ENCODE results near the gene HAPLN3. TPM values are rescaled to one million over a fixed set of nuclear protein-coding genes. Genes with fewer than 3 reads are reported as not detected.

Gene HAPLN3
- total and polyA plus RNA-seq, 8 donors: 0.61 to 33.9 (median 6.4) TPM; not detected in 1

- Histone ChIP-seq H3K4me1 (peaks cover 4 to 44% (median 17%) of the 10 kb centered on the region in 4 donors), H3K9me3 (no peaks in the 10 kb centered on the region), H3K4me3 (no peak overlapping the region), H3K27ac (no peak overlapping the region), H3K36me3 (peaks cover 14 to 76% (median 56%) of the 10 kb centered on the region in 4 donors), H3K27me3 (no peaks in the 10 kb centered on the region)
- intact Hi-C loops (cut with DNase I; ENCODE audit: low total_unique reads): loop anchor here (10.0 kb wide), 1 partner anchor 279 kb away; no protein-coding TSS in a partner anchor
- no peak for DNase-seq
- TF ChIP-seq POLR2AphosphoS5 (IDR thresholded peaks at IDR 0.05) (no peak), CTCF (IDR thresholded peaks at IDR 0.05) (no peak), EP300 (IDR thresholded peaks at IDR 0.05) (no peak), POLR2A (IDR thresholded peaks at IDR 0.05) (no peak)
- WGBS, 5 donors: 97 to 100% (median 100%) methylated on average over 1 of the region's 1 CpG
Observed at GRCh38 chr15:88906130-88906529, 10.8 kb upstream of the HAPLN3 start.

GRCh38 chr15:88905576-88905975 is 10.2 kb upstream of the HAPLN3 start:
- peaks cover 4 to 38% (median 17%) of the 10 kb centered on the region in 4 donors for H3K4me1 ChIP-seq
- H3K27ac ChIP-seq: peak overlapping the region in 1 of 5 donors; percentile 21

GRCh38 chr15:88904624-88905327 is 9.4 kb upstream of the HAPLN3 start:
- 16 to 27% (median 19%) methylated on average over 10 of the region's 10 CpGs for WGBS, 5 donors
- DNase-seq: peak; percentile 85 to 94
- H3K4me3 ChIP-seq: no peak overlapping the region
- TF ChIP-seq CTCF (IDR thresholded peaks at IDR 0.05): peak in 6 of 7 experiments; percentile 81 to 100 (median 96)
- TF ChIP-seq EP300 (IDR thresholded peaks at IDR 0.05): no peak
- TF ChIP-seq POLR2AphosphoS5 (IDR thresholded peaks at IDR 0.05): peak in 1 of 3 donors; percentile 30
- no peak for TF ChIP-seq POLR2A (IDR thresholded peaks at IDR 0.05)
- H3K27ac ChIP-seq: peak overlapping the region in 1 of 5 donors; percentile 21
- no peaks in the 10 kb centered on the region for H3K9me3 ChIP-seq
- H3K36me3 ChIP-seq: peaks cover 11 to 75% (median 60%) of the 10 kb centered on the region in 4 donors
- intact Hi-C loops (cut with DNase I; ENCODE audit: low total_unique reads): loop anchor here (5.0 to 10.0 kb wide), 2 partner anchors 113 to 280 kb away; no protein-coding TSS in a partner anchor
- no peaks in the 10 kb centered on the region for H3K27me3 ChIP-seq
- H3K4me1 ChIP-seq: peaks cover 4 to 30% (median 14%) of the 10 kb centered on the region in 4 donors

More at GRCh38 chr15:88905576-88905975, 10.2 kb upstream of the HAPLN3 start:
- H3K9me3 ChIP-seq: no peaks in the 10 kb centered on the region
- TF ChIP-seq POLR2A (IDR thresholded peaks at IDR 0.05) (no peak), EP300 (IDR thresholded peaks at IDR 0.05) (no peak), CTCF (IDR thresholded peaks at IDR 0.05) (no peak), POLR2AphosphoS5 (IDR thresholded peaks at IDR 0.05) (no peak)
- no peak for DNase-seq
- H3K4me3 ChIP-seq: no peak overlapping the region
- peaks cover 14 to 77% (median 60%) of the 10 kb centered on the region in 4 donors for H3K36me3 ChIP-seq
- 77 to 88% (median 81%) methylated on average over 10 to 11 of the region's 11 CpGs for WGBS, 5 donors
- H3K27me3 ChIP-seq: no peaks in the 10 kb centered on the region
- intact Hi-C loops (cut with DNase I; ENCODE audit: low total_unique reads): loop anchor here (10.0 kb wide), 1 partner anchor 279 kb away; no protein-coding TSS in a partner anchor

GRCh38 chr15:88904257-88904623 is 8.9 kb upstream of the HAPLN3 start:
- intact Hi-C loops (cut with DNase I; ENCODE audit: low total_unique reads): loop anchor here (5.0 to 10.0 kb wide), 2 partner anchors 113 to 281 kb away; no protein-coding TSS in a partner anchor
- H3K4me3 ChIP-seq: no peak overlapping the region
- peaks cover 4 to 25% (median 11%) of the 10 kb centered on the region in 4 donors for H3K4me1 ChIP-seq
- no peaks in the 10 kb centered on the region for H3K27me3 ChIP-seq
- 66 to 78% (median 68%) methylated on average over 2 of the region's 2 CpGs for WGBS, 5 donors
- DNase-seq: no peak
- no peak for TF ChIP-seq EP300 (IDR thresholded peaks at IDR 0.05)
- no peak for TF ChIP-seq POLR2A (IDR thresholded peaks at IDR 0.05)
- no peak for TF ChIP-seq POLR2AphosphoS5 (IDR thresholded peaks at IDR 0.05)
- no peak for TF ChIP-seq CTCF (IDR thresholded peaks at IDR 0.05)
- H3K9me3 ChIP-seq: no peaks in the 10 kb centered on the region
- peaks cover 11 to 71% (median 58%) of the 10 kb centered on the region in 4 donors for H3K36me3 ChIP-seq
- no peak overlapping the region for H3K27ac ChIP-seq
